Measurements from ENCODE around the gene MSH6. TPM values are rescaled to one million over a fixed set of nuclear protein-coding genes. Genes with fewer than 3 reads are reported as not detected.

Gene MSH6
- total and polyA plus RNA-seq, 2 of the 8 experiments (the other 6 are each of a cell fraction or from before 2014, with no cell fraction given): 45.8 to 301 TPM

GRCh38 chr2:47741637-47742036 lies 41.3 kb upstream of the MSH6 start:
- Histone ChIP-seq H3K79me1 (ENCODE audit: low read depth, low read length) (no peaks in the 10 kb centered on the region), H3K27me3 (replicated peaks in 1 of 4; ENCODE audit: control insufficient read depth in 3 of 4, extremely low read depth in 1 of 4, insufficient read depth in 3 of 4, low read length in 3 of 4) (no peaks in the 10 kb centered on the region), H2AFZ (ENCODE audit: low read length) (no peak overlapping the region; the same call in 1 of the 2 replicates), H3K56ac (replicated peaks; ENCODE audit: insufficient read length, low read depth, low read length) (no peak overlapping the region), H3K14ac (ENCODE audit: insufficient read length) (no peak overlapping the region), H3K36me3 (ENCODE audit: control insufficient read depth in 2 of 4, insufficient read depth in 4 of 4, low read length in 3 of 4) (no peaks in the 10 kb centered on the region), H2BK120ac (replicated peaks; ENCODE audit: low read depth, low read length) (peak overlapping the region; percentile 8), H4K20me1 (replicated peaks in 1 of 2; ENCODE audit: control insufficient read depth in 1 of 2, insufficient read depth in 2 of 2, low read length in 2 of 2) (no peaks in the 10 kb centered on the region), H3K9ac (replicated peaks in 1 of 4; ENCODE audit: extremely low read depth in 1 of 4, low read depth in 3 of 4, low read length in 3 of 4) (no peak overlapping the region), H3K4me1 (replicated peaks in 1 of 4; ENCODE audit: control insufficient read depth in 3 of 4, insufficient read depth in 4 of 4, low read length in 3 of 4) (peaks cover 0 to 9% (median 2%) of the 10 kb centered on the region in 4 experiments; a peak in 3 of 7 replicates), H4K8ac (ENCODE audit: extremely low read depth, insufficient read depth, low read length) (no peak overlapping the region), H2BK20ac (ENCODE audit: low read length) (peak overlapping the region; percentile 29; the same call in 1 of the 2 replicates), H4K91ac (replicated peaks; ENCODE audit: insufficient read length, low read length) (peak overlapping the region; percentile 5), H3K23me2 (ENCODE audit: low read depth, low read length) (no peaks in the 10 kb centered on the region), H4K5ac (ENCODE audit: insufficient read length, low read depth, low read length) (no peak overlapping the region), H3K27ac (ENCODE audit: low read depth, low read length) (no peak overlapping the region), H3K18ac (ENCODE audit: extremely low read depth, low read length) (no peak overlapping the region), H3K9me3 (ENCODE audit: insufficient read depth in 2 of 2, low read depth in 1 of 2, low read length in 1 of 2) (peaks cover 4% of the 10 kb centered on the region in 2 experiments; a peak in 3 of 4 replicates), H3K4me2 (ENCODE audit: insufficient read depth in 1 of 2, low read depth in 2 of 2, low read length in 2 of 2) (no peak overlapping the region), H2BK5ac (ENCODE audit: low read depth, low read length) (peak overlapping the region; percentile 3; the same call in 1 of the 2 replicates), H3K4ac (replicated peaks; ENCODE audit: insufficient read length, low read depth, low read length) (no peak overlapping the region), H2BK12ac (ENCODE audit: low read depth, low read length) (no peak overlapping the region), H3K23ac (ENCODE audit: insufficient read length) (no peak overlapping the region), H2BK15ac (ENCODE audit: low read length) (no peak overlapping the region), H3K79me2 (ENCODE audit: control insufficient read depth in 1 of 2, insufficient read depth in 2 of 2, low read length in 2 of 2) (no peaks in the 10 kb centered on the region), H3K4me3 (ENCODE audit: extremely low read depth in 1 of 4, insufficient read depth in 2 of 4, low read depth in 3 of 4, low read length in 4 of 4) (no peak overlapping the region), H2AK5ac (ENCODE audit: low read depth, low read length) (no peak overlapping the region)
- POLR2A ChIA-PET (ENCODE audit: partially characterized antibody): interaction anchor here (1.0 kb wide), 1 partner anchor 46 kb away, joined by 4 read pairs; no protein-coding TSS in a partner anchor
- DNase-seq (ENCODE audit: low read depth in 1 of 2, low spot score in 2 of 2) (no peak), FAIRE-seq (peak; percentile 24)
- CTCF ChIA-PET (ENCODE audit: partially characterized antibody): interaction anchor here (0.6 to 1.5 kb wide), 5 partner anchors 22 to 327 kb away, joined by 3 read pairs; no protein-coding TSS in a partner anchor
- 81% methylated on average over 3 of the region's 3 CpGs; no CpG with 5 or more reads in 1 of the 2 experiments for WGBS, 2 experiments (ENCODE audit: extremely low coverage in 1 of 2, insufficient coverage in 1 of 2, insufficient read length in 1 of 2, insufficient replicate concordance in 2 of 2, low coverage in 1 of 2, low lambda C conversion rate in 2 of 2, missing lambda C conversion rate in 1 of 2)
- TF ChIP-seq EGR1 (IDR thresholded peaks at IDR 0.05; ENCODE audit: borderline replicate concordance, low read depth, low read length) (no peak), POU5F1 (IDR thresholded peaks at IDR 0.05; ENCODE audit: low read depth, low read length) (no peak), CTBP2 (IDR thresholded peaks at IDR 0.05; ENCODE audit: borderline replicate concordance, insufficient read depth, insufficient read length, low read length) (no peak), HDAC6 (IDR thresholded peaks at IDR 0.05; ENCODE audit: low read depth, low read length) (no peak), CEBPB (IDR thresholded peaks at IDR 0.05; ENCODE audit: low read depth, low read length) (no peak), SIRT6 (IDR thresholded peaks at IDR 0.05; ENCODE audit: low read length) (no peak), SRF (IDR thresholded peaks at IDR 0.05; ENCODE audit: low read depth, low read length) (no peak), CHD1 (IDR thresholded peaks at IDR 0.05; ENCODE audit: low read depth, low read length) (no peak), BRCA1 (IDR thresholded peaks at IDR 0.05; ENCODE audit: low read depth, low read length) (no peak), POLR2AphosphoS5 (IDR thresholded peaks at IDR 0.05; ENCODE audit: low read depth, low read length) (no peak)
- TF ChIP-seq, protein P1, sequence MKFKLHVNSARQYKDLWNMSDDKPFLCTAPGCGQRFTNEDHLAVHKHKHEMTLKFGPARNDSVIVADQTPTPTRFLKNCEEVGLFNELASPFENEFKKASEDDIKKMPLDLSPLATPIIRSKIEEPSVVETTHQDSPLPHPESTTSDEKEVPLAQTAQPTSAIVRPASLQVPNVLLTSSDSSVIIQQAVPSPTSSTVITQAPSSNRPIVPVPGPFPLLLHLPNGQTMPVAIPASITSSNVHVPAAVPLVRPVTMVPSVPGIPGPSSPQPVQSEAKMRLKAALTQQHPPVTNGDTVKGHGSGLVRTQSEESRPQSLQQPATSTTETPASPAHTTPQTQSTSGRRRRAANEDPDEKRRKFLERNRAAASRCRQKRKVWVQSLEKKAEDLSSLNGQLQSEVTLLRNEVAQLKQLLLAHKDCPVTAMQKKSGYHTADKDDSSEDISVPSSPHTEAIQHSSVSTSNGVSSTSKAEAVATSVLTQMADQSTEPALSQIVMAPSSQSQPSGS (IDR thresholded peaks at IDR 0.05; ENCODE audit: low read length): no peak
- TF ChIP-seq, protein P2, sequence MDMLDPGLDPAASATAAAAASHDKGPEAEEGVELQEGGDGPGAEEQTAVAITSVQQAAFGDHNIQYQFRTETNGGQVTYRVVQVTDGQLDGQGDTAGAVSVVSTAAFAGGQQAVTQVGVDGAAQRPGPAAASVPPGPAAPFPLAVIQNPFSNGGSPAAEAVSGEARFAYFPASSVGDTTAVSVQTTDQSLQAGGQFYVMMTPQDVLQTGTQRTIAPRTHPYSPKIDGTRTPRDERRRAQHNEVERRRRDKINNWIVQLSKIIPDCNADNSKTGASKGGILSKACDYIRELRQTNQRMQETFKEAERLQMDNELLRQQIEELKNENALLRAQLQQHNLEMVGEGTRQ (IDR thresholded peaks at IDR 0.05; ENCODE audit: low read length): no peak

Data from H1 (cell line).